Activated CD4-positive, CD25-positive, alpha-beta regulatory T cell (primary cell): Measurements from ENCODE around the gene ADGRE3.
"Not testable (repeated sequence)": the region's sequence is repeated elsewhere in the genome, so short reads cannot be mapped to it uniquely, and the experiment has no call there.

ENCODE experiments used
- DNase-seq, 4 experiments: peaks; one replicate each; lab custom pipeline; 2025; lab: John Stamatoyannopoulos, UW

ADGRE3 gene

GRCh38 chr19:14599548-14600147 is 75.0 kb downstream of the ADGRE3 start:
- DNase-seq = no peak

- DNase-seq = no peak
Measured at GRCh38 chr19:14595558-14595957, 79.1 kb downstream of the ADGRE3 start.

GRCh38 chr19:14589433-14589832 is 85.2 kb downstream of the ADGRE3 start:
- DNase-seq = not testable (repeated sequence)

GRCh38 chr19:14585187-14585586 is 89.5 kb downstream of the ADGRE3 start:
- not testable (repeated sequence) for DNase-seq

GRCh38 chr19:14584372-14584771 is 90.3 kb downstream of the ADGRE3 start:
- DNase-seq = not testable (repeated sequence)

GRCh38 chr19:14582894-14583340 is 91.7 kb downstream of the ADGRE3 start, which contains the start of gene CLEC17A:
Gene CLEC17A (plus strand): TSS chr19:14583084. CDS start chr19:14583161, 77 bp downstream.
- DNase-seq = no peak

GRCh38 chr19:14580623-14581237 is 93.9 kb downstream of the ADGRE3 start:
- peak in 1 of 4 experiments; percentile 26 for DNase-seq

- DNase-seq = no peak
Measured at GRCh38 chr19:14577885-14578427, 96.7 kb downstream of the ADGRE3 start.

- no peak for DNase-seq
Measured at GRCh38 chr19:14577264-14577663, 97.4 kb downstream of the ADGRE3 start.

- DNase-seq = no peak
Measured at GRCh38 chr19:14576363-14576762, 98.3 kb downstream of the ADGRE3 start.

- DNase-seq = no peak
Measured at GRCh38 chr19:14575428-14575980, 99.1 kb downstream of the ADGRE3 start.

GRCh38 chr19:14571695-14572490 is 102.8 kb downstream of the ADGRE3 start, which contains the start of gene NDUFB7:
Gene NDUFB7 (minus strand): TSS chr19:14572066. CDS start chr19:14572000, 66 bp downstream.
- peak; percentile 71 to 80 (median 78) for DNase-seq

- no peak for DNase-seq
Measured at GRCh38 chr19:14570864-14571527, 103.6 kb downstream of the ADGRE3 start.
